ENCODE results near the gene LRRC38. TPM values are rescaled to one million over a fixed set of nuclear protein-coding genes. Genes with fewer than 3 reads are reported as not detected.

The LRRC38 gene
- total RNA-seq, 4 donors from 2014 or later, result 0.48 to 0.56 TPM; not detected in 2

DNA sequence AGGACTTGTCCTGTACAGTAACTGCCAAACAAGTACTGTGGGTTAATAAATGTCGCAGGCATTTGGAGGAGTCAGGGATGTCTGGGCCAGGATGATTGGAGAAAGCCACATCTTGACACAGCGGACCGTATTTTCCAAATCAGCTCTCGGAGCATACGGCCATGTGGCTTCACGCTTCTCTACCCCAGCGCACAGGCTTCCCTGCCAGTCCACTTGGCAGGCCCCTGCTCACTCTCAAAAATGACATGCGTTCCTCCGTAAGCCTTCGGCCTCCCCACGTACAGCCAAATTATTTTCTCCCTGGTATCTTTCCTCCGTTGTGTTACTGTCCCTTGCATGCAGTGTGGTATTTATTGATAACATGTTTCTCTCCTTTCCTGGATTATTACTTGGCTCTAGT lies 7.2 kb upstream of the LRRC38 start:
- TF ChIP-seq CTCF (IDR thresholded peaks at IDR 0.05), result no peak
- no peak for ATAC-seq (ENCODE audit: low FRiP score)
- no peak for DNase-seq (ENCODE audit: low spot score)

DNA sequence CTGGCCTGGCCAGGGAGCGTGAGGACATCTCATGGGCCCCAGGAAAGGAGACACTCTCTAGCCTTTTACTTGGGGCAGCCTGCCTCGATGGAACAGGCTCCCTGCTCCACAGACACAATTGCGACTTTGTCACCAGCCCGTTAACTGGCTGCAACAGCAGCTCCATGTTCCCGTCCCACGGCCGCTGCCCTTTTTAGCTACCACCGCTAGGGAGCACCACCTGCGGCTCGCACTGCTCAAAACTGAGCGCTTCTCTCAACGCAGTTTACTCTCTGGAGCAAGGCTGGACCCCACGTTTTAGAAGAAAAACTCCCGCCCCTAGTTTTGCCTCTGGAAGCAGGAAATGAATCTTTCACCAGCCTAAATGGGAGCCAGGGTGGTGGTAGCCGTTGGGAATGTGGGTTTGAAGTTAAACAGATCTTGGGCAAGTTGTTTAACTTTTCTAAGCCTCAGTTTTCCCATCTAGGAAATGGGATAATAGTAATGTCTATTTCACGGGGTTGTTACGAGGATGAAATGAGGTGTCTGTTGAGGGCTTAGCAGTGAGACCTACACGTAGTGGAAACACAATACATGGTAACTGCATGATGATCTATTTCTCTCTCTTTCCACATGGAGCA lies 3.5 kb upstream of the LRRC38 start:
- no peak for DNase-seq (ENCODE audit: low spot score)
- no peak for ATAC-seq (ENCODE audit: low FRiP score)
- no peak for TF ChIP-seq CTCF (IDR thresholded peaks at IDR 0.05)

GRCh38 chr1:13516606-13517005 lies 2.8 kb upstream of the LRRC38 start:
- TF ChIP-seq CTCF (IDR thresholded peaks at IDR 0.05), result no peak
- ATAC-seq (ENCODE audit: low FRiP score) (no peak), DNase-seq (ENCODE audit: low spot score) (no peak)

- DNase-seq (ENCODE audit: low spot score) (no peak), ATAC-seq (ENCODE audit: low FRiP score) (no peak)
- TF ChIP-seq CTCF (IDR thresholded peaks at IDR 0.05), result no peak
Observed at GRCh38 chr1:13514821-13515220, 1.0 kb upstream of the LRRC38 start.

DNA sequence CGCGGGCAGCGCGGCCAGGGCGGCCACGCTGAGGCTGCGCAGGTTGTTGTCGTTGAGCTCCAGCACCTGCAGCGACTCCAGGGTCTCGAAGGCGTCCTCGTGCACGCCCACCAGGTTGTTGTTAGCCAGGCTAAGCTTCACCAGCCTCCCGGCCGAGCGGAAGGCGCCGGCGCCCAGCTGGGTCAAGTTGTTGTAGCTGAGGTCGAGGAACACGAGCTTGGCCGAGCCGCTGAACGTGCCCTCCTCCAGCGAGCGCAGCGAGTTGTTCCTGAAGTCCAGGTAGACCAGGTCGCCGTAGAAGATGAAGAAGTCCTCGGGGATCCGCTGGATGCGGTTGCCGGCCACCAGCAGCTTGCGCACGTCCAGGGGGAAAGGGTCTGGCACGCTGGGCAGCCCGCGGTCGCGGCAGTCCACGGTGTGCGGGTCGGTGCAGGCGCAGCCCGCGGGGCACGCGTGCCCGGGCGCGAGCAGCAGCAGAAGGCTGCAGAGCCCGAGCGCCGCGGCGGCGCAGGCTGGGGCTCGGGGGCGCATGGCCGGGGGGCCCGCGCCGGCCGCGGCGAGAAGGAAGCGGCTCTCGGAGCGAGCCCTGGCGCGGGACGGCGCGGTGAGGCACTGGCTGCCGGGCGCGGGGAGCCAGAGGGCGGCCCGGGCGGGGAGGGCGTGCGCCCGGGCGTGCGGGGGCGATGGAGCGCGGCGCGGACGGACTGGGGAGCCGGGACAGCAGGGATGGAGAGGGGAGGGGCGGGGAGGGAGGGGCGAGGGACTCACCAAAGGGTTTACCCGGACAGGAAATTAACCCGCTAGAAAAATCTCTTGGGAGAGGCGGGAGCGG lies 524 bp downstream of the LRRC38 start:
- ATAC-seq (ENCODE audit: low FRiP score) (no peak), DNase-seq (ENCODE audit: low spot score) (no peak)
- TF ChIP-seq CTCF (IDR thresholded peaks at IDR 0.05), result no peak

GRCh38 chr1:13512472-13512871 lies 1.3 kb downstream of the LRRC38 start:
- ATAC-seq (ENCODE audit: low FRiP score), result no peak
- DNase-seq (ENCODE audit: low spot score), result no peak
- TF ChIP-seq CTCF (IDR thresholded peaks at IDR 0.05), result no peak

- DNase-seq (ENCODE audit: low spot score) (no peak), ATAC-seq (ENCODE audit: low FRiP score) (no peak)
- TF ChIP-seq CTCF (IDR thresholded peaks at IDR 0.05), result no peak
Observed at GRCh38 chr1:13510499-13510898, 3.3 kb downstream of the LRRC38 start.

Data from omental fat pad (tissue), 4 donors.